SH-SY5Y (cell line): Measurements from ENCODE around the gene TSPAN14.

Experiments
- GATA2 ChIP-seq: IDR thresholded peaks from 2 replicates; pipeline ENCODE4 v1.6.1; 2011; ENCODE audit warnings: mild to moderate bottlenecking, low read depth, low read length
- GATA3 ChIP-seq: IDR thresholded peaks from 2 replicates; pipeline ENCODE4 v1.6.1; 2011; ENCODE audit warnings: low read depth, mild to moderate bottlenecking, low read length, moderate library complexity

Gene TSPAN14

DNA sequence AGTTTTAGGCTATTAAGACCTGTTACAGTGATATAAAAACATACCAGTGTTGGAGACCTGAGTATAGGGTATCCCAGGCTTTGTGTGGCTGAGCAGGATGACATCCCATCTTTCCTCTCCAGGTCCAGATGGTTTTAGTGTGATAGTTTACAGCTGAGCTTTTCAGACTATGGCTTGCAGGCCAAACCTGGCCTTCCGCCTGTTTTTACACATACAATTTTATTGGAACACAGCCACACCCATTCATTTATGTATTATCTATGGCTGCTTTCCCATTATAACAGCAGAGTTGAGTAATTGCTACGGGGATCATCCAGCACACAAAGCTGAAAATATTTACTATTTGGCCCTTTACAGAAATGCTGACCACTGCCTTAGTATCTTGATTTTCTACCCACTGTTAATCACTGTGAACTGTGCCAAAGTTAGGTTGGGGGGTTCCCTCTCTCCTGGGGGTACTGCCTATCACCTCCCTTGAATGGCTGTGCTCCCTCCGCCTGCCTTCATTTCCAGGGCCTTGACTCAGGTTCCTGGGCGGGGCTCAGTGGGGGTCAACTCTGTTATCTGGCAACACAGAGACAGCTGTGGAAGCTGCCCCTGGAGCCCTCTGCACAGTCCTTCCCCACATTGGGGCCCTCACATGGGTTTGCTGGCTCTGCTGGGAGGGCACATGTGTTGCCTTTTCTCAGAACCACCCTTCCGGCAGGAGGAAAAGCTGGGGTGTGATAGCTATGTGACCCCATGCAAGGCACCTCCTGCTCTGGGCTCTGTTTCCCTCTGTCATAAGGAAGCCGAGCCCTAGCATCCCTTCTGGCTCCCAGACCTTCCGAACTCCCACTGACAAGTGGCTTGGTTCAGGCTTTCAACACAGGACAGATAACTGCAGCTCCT, 43.3 kb downstream of the TSPAN14 start:
- TF ChIP-seq GATA2, result no peak
- TF ChIP-seq GATA3, result no peak

- TF ChIP-seq GATA2 (no peak), GATA3 (no peak)
Measured at GRCh38 chr10:80498078-80498832, 44.1 kb downstream of the TSPAN14 start.

DNA sequence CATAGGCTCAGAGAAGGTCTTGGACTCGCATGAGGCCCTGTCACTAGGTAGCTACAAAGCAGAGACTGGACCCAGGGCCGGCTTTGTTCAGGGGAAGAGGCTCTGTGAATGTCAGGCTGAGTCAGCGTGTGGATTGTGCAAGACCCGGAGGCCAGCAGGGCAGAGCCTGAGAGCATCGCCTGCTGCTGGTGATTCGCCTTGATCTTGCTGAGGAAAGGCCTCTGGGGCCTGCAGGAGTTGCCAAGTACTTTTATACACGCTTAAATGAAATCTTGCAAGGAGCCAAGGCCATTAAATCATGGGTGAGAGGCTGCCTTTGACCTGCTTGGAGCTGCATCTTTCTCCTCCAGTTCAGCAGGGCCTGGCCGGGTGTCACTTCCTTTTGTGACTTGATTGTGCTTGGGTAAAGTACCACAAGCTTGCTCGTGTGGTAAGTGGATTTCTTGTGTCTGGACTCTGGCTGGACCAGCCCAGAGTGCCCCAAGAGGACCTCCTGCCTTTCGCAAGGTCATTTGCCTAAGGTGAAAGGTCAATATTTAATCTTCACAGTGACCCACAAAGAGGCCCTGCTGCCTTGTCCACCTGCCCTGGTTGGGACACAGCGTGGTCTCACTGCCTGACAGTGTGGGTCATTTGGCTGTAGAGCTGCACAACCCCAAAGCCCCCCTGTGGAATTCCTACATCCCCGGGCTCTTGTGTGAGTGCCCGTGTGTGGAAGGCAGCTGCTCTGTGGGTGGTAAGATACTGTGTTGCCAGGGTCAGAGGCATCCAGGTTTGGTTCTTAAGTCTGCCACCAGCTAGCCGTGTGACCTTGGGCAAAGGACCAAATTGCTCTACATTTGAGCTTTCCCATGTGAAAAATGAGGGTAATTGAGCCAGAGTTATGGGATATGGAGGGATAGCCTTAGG, 45.0 kb downstream of the TSPAN14 start:
- no peak for TF ChIP-seq GATA3
- no peak for TF ChIP-seq GATA2

DNA sequence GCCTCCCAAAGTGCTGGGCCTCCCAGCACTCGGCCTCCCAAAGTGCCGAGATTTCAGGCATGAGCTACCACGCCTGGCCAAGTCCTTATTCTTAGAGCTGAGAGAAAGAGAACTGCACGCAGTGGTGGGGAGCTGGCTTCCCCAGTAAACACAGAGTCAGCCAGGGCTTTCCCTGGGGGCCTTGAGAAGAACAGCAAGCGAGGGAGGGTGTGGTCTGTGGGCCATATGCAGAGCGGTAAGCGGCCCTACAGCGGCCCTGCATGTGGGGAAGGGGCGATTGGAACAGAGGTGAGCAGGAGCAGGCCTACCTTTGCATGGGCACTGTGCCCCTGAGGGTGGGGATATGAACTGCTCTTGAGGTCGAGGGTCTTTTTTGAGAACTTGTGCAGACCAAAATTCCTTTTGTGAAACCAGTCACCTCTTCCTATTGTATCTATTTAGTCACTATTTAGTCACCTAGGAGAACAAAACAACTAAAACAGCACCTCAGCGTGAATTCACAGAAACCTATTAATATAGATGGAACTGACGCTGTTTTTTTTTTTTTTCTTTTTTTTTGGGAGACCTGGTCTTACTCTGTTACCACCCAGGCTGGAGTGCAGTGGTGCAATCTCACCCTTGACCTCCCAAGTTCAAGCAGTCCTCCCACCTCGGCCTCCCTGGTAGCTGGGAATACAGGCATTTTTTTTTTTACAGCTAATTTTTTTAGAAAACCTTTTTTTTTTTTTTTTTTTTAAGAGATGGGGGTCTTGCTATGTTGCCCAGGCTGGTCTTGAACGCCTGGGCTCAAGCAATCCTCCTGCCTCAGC, 46.7 kb downstream of the TSPAN14 start:
- no peak for TF ChIP-seq GATA2

GRCh38 chr10:80501381-80501912, 47.3 kb downstream of the TSPAN14 start:
- TF ChIP-seq GATA3 (no peak), GATA2 (no peak)

DNA sequence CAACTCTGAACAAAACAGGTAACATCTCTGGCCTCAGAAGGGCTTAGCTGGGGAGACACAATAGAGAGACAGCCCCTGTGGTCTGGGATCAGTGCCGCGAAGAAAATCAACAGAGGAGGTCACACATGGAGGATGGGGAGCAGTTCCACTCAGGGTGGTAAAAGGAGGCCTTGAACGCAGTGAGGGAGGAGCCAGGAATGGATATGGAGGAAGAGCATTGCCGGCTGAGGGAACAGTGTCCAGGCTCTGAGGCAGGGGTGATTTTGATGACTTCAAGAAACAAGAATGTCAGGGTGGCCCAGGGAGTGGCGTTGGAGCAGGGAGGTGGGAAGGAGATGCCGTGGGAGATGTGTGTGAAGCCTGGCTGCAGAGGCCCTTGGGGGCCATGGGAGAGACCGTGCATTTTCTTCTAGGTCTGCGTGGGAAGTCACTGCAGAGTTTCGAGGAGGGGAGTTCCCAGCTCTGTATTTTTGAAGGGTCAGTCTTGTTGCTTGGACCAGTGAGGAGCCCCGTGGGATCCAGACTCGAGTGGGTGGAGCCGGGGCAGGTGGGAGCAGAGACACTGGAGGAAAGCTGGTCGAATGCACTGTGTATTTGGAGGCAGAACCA, 47.9 kb downstream of the TSPAN14 start:
- TF ChIP-seq GATA2, result no peak
- no peak for TF ChIP-seq GATA3

DNA sequence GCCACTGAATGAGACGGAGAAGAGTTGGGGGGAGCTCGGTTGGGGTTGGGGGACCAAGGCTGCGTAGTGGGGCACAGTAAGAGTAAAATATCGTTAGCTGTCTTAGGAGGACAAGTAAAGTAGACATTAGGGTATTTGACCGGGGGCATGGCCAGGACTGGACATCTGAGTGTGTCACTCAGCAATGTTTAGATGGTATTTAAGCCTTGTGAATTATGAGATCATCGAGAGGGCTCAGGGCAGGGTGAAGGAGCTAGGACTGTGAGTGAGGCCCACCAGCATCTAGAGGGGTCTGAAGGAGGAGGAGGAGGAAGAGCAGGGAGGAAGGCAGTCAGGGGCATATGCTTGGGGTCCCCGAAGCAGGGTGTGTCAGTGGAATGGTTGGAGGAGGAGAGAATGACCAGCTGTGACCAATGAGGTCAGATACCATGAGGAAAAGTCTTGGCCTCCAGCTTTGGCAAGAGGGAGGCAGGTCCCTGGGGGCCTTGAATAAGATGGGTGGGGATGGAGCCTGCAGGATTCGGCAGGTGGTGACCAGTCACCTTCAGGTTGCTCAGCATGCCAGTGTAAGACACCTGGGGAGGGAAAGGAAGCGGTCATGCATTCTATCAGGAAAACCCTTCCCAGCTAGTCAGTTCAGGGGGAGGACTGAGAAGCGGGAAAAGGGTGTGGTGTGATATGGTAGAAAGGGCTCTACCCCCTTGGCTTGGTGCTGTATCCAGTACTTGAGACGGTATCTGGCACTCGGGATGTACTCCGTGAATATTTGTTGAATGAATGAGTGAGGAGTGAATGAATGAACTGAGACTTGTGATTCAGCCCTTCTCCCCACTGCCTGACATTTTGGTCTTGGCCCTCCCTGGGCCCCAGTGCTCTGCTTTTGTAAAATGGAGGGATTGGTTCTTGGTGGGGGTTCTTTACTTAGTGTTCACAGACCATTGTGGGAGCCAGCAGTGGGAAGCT, 48.8 kb downstream of the TSPAN14 start:
- TF ChIP-seq GATA2, result no peak
- TF ChIP-seq GATA3, result no peak

DNA sequence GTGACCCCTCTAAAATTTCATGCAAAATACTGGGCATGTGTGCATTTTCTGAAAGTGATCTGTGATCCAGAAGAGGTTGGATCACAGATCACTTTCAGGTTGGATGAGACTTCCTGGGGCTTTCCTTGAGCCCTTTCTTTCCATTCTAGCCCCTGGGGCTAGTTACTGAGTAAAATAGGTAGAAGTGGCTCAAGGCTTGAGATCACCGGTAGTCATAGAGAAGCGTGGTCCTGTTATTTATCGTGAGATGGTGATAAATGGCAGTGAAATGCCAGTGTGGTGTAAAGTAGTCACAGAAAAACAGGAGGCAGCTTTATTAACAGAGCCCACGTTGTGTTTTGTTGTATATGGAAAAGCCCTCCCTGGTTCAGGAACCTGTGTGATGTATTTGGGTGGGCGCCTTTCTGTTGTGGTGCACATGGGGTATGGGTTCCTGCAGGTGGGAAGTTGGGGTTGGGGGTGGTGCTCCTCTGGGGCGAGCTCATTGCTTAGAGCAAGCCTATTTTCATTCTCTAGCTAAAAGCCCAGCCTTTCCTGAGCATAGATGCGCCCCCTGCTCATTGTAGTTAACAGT, 49.6 kb downstream of the TSPAN14 start:
- TF ChIP-seq GATA2 (no peak), GATA3 (no peak)

- no peak for TF ChIP-seq GATA3
- TF ChIP-seq GATA2, result 0 out of 2 replicates have a peak, but pooled peaks have one; percentile 22
Measured at GRCh38 chr10:80504158-80504811, 50.2 kb downstream of the TSPAN14 start.

GRCh38 chr10:80504897-80505465, 50.9 kb downstream of the TSPAN14 start:
- TF ChIP-seq GATA2, result no peak
- TF ChIP-seq GATA3, result no peak

GRCh38 chr10:80506189-80506575, 52.1 kb downstream of the TSPAN14 start:
- TF ChIP-seq GATA2, result no peak
- no peak for TF ChIP-seq GATA3
